Keratinocyte (primary cell): Measurements from ENCODE around the gene PTPRN2. TPM values are rescaled to one million over a fixed set of nuclear protein-coding genes. Genes with fewer than 3 reads are reported as not detected.

Experiments used
- DNase-seq: peaks from one replicate; pipeline ENCODE4 v3.0.0-alpha.2; 2011; ENCODE audit warnings: low read depth, missing footprints, low spot score
- FAIRE-seq: peaks from 2 replicates; lab custom pipeline; 2011; peaks lifted over from hg19 to GRCh38; lab: Jason Lieb, UNC
- H2AFZ ChIP-seq: 2 replicates; pipeline ENCODE4 v1.6.0; 2012; ENCODE audit warnings: low read length, control low read depth, inconsistent platforms; ENCODE audit not compliant: control insufficient read depth
- H3K27ac ChIP-seq: 2 replicates; pipeline ENCODE4 v1.5.1; 2011; ENCODE audit warnings: low read length; ENCODE audit not compliant: control insufficient read depth, insufficient read depth
- H3K27me3 ChIP-seq: 3 replicates; pipeline ENCODE4 v1.6.0; 2011; ENCODE audit warnings: low read length; ENCODE audit not compliant: control insufficient read depth, insufficient read depth; ENCODE audit errors: extremely low read depth
- H3K36me3 ChIP-seq, 2 experiments: 2 replicates in 1 of 2; 3 replicates in 1 of 2; pipeline ENCODE4 v1.5.1; 2011; ENCODE audit warnings: low read length in 2 of 2, mild to moderate bottlenecking in 1 of 2; ENCODE audit not compliant: control insufficient read depth in 2 of 2, insufficient read depth in 2 of 2; ENCODE audit errors: extremely low read depth in 1 of 2
- H3K4me1 ChIP-seq: 3 replicates; pipeline ENCODE4 v1.5.1; 2011; ENCODE audit warnings: low read length; ENCODE audit not compliant: control insufficient read depth, insufficient read depth; ENCODE audit errors: extremely low read depth
- H3K4me2 ChIP-seq: 3 replicates; pipeline ENCODE4 v1.6.0; 2011; ENCODE audit warnings: low read depth, low read length; ENCODE audit not compliant: control insufficient read depth, insufficient read depth; ENCODE audit errors: extremely low read depth
- H3K4me3 ChIP-seq, 3 experiments: fragments of 200-600 bp in 1 of 3; sonication (generic) in 1 of 3; 2 replicates in 2 of 3; 3 replicates in 1 of 3; pipeline ENCODE4 v1.5.1; 2011 to 2016; ENCODE audit warnings: low read length in 3 of 3, mild to moderate bottlenecking in 3 of 3, control low read depth in 2 of 3, inconsistent platforms in 1 of 3, low read depth in 1 of 3, mixed read lengths in 1 of 3, mixed run types in 1 of 3, moderate library complexity in 1 of 3; ENCODE audit not compliant: control insufficient read depth in 2 of 3, insufficient read depth in 2 of 3; ENCODE audit errors: extremely low read depth in 1 of 3
- H3K79me2 ChIP-seq: 2 replicates; pipeline ENCODE4 v1.6.0; 2012; ENCODE audit warnings: low read length; ENCODE audit not compliant: control insufficient read depth, insufficient read depth
- H3K9ac ChIP-seq: 3 replicates; pipeline ENCODE4 v1.6.0; 2011; ENCODE audit warnings: low read length; ENCODE audit not compliant: control insufficient read depth, insufficient read depth; ENCODE audit errors: extremely low read depth
- H3K9me1 ChIP-seq: 3 replicates; pipeline ENCODE4 v1.6.0; 2011; ENCODE audit warnings: low read length; ENCODE audit not compliant: control insufficient read depth, insufficient read depth; ENCODE audit errors: extremely low read depth
- H3K9me3 ChIP-seq: 2 replicates; pipeline ENCODE4 v1.5.1; 2012; ENCODE audit warnings: low read depth, low read length; ENCODE audit not compliant: control insufficient read depth
- H4K20me1 ChIP-seq: 3 replicates; pipeline ENCODE4 v1.6.0; 2011; ENCODE audit warnings: low read length; ENCODE audit not compliant: control insufficient read depth, insufficient read depth; ENCODE audit errors: extremely low read depth
- EZH2 ChIP-seq: IDR thresholded peaks from one replicate; pipeline ENCODE4 v1.6.1; 2012; ENCODE audit warnings: inconsistent platforms, mild to moderate bottlenecking, low read length, moderate library complexity
- dilution Hi-C: fragments of 300-500 bp; cut with MboI; formaldehyde crosslinking; loops from one replicate; pipeline ENCODE4 v1.7.0; 2020; ENCODE audit warnings: low sequenced_read_pairs; ENCODE audit not compliant: extremely low pct_ligation_motif_present
- polyA plus RNA-seq, 5 experiments: library from polyadenylated mRNA; depleted of rRNA in 3 of 5; stranded (reverse) in 3 of 5; stranded (forward) in 1 of 5; unstranded in 1 of 5; fragments of >200 nt; gene quantifications; 1 replicate in 1 of 5; 2 replicates in 3 of 5; 3 replicates in 1 of 5; pipeline versions ENCODE4 v1.2.1 to v1.2.3, GENCODE V29; 2011 to 2012; ENCODE audit warnings: missing spikeins in 2 of 5, low read depth in 1 of 5, low replicate concordance in 1 of 5
- TF ChIP-seq, protein P1 (sequence below), 3 experiments: IDR thresholded peaks in 1 of 3; conservative IDR thresholded peaks in 1 of 3; optimal IDR thresholded peaks in 1 of 3; 2 replicates in 2 of 3; 3 replicates in 1 of 3; pipeline versions ENCODE3 to v1.5.1; 2011; ENCODE audit warnings: low read length in 3 of 3, mild to moderate bottlenecking in 3 of 3, moderate library complexity in 2 of 3, control low read depth in 1 of 3, inconsistent platforms in 1 of 3; ENCODE audit not compliant: insufficient read depth in 2 of 3; ENCODE audit errors: extremely low read depth in 1 of 3

The PTPRN2 gene
- polyA plus RNA-seq, 1 donor (not counting 4 experiments of a cell fraction or from before 2014, with no cell fraction given), result not detected

DNA sequence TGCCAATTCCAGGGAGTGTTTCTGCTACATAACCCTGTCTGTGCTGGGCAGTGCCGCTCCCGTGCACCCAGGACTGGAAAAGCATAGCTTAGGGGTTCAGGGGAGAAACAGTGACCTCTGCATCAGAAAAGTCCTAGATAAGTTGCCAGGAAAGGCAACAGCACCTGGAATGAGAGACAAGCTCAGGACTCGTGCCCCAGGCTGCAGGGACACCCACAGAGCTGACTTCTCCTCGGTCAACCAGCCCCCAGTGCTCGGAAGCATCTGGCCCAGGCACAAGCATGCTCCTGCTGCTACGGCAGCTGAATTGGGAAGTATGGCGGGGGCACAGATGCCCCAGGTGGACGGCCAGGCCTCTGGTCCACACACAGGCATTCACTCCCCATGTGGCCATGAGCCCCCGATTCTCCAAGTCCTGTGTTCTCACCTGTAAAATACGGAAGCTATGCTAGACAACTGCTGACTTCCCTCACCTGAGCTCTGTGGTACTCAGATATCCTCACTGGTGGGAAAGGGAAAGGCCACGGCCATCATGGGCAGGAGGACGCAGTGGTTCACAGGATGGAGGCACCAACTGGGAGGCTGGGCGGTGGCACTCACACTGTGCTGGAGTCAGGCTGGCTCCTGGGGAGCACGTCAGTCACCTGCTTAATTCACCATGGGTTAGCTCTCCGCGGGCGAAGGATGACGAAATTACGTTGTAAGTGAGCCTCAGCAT lies 220.5 kb downstream of the PTPRN2 start:
- Histone ChIP-seq H2AFZ (no peak overlapping the region), H3K9me1 (no peaks in the 10 kb centered on the region), H3K27me3 (no peaks in the 10 kb centered on the region), H3K9ac (no peak overlapping the region), H3K4me1 (no peaks in the 10 kb centered on the region), H3K9me3 (peaks cover 23% of the 10 kb centered on the region), H4K20me1 (no peaks in the 10 kb centered on the region), H3K27ac (no peak overlapping the region), H3K4me2 (no peak overlapping the region), H3K36me3 (no peaks in the 10 kb centered on the region), H3K4me3 (no peak overlapping the region), H3K79me2 (no peaks in the 10 kb centered on the region)
- dilution Hi-C loops, result no loop called here
- FAIRE-seq (no peak), DNase-seq (no peak)
- TF ChIP-seq, protein P1, sequence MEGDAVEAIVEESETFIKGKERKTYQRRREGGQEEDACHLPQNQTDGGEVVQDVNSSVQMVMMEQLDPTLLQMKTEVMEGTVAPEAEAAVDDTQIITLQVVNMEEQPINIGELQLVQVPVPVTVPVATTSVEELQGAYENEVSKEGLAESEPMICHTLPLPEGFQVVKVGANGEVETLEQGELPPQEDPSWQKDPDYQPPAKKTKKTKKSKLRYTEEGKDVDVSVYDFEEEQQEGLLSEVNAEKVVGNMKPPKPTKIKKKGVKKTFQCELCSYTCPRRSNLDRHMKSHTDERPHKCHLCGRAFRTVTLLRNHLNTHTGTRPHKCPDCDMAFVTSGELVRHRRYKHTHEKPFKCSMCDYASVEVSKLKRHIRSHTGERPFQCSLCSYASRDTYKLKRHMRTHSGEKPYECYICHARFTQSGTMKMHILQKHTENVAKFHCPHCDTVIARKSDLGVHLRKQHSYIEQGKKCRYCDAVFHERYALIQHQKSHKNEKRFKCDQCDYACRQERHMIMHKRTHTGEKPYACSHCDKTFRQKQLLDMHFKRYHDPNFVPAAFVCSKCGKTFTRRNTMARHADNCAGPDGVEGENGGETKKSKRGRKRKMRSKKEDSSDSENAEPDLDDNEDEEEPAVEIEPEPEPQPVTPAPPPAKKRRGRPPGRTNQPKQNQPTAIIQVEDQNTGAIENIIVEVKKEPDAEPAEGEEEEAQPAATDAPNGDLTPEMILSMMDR (optimal IDR thresholded peaks at IDR 0.05 in 1 of 3, IDR thresholded peaks at IDR 0.05 in 1 of 3, conservative IDR thresholded peaks at IDR 0.05 in 1 of 3; ENCODE audit: extremely low read depth in 1 of 3, insufficient read depth in 2 of 3, low read length in 3 of 3), result no peak
- no peak for TF ChIP-seq EZH2

DNA sequence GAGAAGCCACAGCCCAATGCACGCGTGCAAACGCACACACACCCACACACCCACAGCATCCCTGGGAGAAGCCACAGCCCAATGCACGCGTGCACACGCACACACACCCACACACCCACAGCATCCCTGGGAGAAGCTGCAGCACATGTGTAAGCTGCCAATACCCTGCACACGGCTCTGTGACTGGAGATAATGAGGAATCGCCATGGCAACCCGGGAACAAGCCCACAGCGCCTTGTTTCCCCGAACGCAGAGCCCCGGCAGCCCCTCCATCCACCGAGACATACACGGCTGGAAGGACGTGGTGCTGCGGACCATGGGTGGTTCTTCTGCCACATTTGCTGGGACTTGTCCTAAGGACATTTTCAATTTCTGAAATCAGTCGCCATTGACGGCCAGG lies 221.3 kb downstream of the PTPRN2 start:
- no peak for TF ChIP-seq EZH2
- TF ChIP-seq, protein P1 (optimal IDR thresholded peaks at IDR 0.05 in 1 of 3, IDR thresholded peaks at IDR 0.05 in 1 of 3, conservative IDR thresholded peaks at IDR 0.05 in 1 of 3; ENCODE audit: extremely low read depth in 1 of 3, insufficient read depth in 2 of 3, low read length in 3 of 3), result no peak
- Histone ChIP-seq H3K36me3 (no peaks in the 10 kb centered on the region), H3K9ac (no peak overlapping the region), H2AFZ (no peak overlapping the region), H3K9me3 (peaks cover 25% of the 10 kb centered on the region), H3K4me3 (no peak overlapping the region), H3K79me2 (no peaks in the 10 kb centered on the region), H3K27me3 (no peaks in the 10 kb centered on the region), H3K9me1 (no peaks in the 10 kb centered on the region), H3K4me2 (no peak overlapping the region), H4K20me1 (no peaks in the 10 kb centered on the region), H3K27ac (no peak overlapping the region), H3K4me1 (no peaks in the 10 kb centered on the region)
- DNase-seq (no peak), FAIRE-seq (no peak)
- dilution Hi-C loops, result no loop called here
